Measurements from ENCODE around the gene GPR68.

DNA sequence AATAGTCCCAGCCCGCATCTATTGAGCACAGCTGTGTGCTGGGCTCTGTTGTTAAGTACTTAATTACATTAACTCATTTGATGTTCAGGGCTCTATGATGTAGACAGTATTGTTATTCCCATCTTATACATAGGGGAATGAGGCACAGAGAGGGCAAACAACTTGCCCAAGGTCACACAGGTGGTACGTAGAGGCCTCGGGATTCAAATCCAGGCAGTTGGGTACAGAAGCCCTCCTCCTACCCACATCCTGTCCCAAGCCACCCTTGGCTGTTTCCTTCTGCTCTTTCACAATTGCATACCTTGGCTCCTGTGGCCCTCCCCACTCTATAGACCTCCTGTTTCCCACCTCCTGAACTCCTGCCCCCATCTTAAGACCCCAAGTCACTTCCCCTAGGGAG, 10.0 kb upstream of the GPR68 start:
- TF ChIP-seq, protein P1, sequence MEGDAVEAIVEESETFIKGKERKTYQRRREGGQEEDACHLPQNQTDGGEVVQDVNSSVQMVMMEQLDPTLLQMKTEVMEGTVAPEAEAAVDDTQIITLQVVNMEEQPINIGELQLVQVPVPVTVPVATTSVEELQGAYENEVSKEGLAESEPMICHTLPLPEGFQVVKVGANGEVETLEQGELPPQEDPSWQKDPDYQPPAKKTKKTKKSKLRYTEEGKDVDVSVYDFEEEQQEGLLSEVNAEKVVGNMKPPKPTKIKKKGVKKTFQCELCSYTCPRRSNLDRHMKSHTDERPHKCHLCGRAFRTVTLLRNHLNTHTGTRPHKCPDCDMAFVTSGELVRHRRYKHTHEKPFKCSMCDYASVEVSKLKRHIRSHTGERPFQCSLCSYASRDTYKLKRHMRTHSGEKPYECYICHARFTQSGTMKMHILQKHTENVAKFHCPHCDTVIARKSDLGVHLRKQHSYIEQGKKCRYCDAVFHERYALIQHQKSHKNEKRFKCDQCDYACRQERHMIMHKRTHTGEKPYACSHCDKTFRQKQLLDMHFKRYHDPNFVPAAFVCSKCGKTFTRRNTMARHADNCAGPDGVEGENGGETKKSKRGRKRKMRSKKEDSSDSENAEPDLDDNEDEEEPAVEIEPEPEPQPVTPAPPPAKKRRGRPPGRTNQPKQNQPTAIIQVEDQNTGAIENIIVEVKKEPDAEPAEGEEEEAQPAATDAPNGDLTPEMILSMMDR (IDR thresholded peaks at IDR 0.05; ENCODE audit: poor library complexity) = no peak
- TF ChIP-seq EZH2 (IDR thresholded peaks at IDR 0.05; ENCODE audit: borderline replicate concordance) (no peak), EZH2phosphoT487 (IDR thresholded peaks at IDR 0.05; ENCODE audit: low read depth, severe bottlenecking, unreplicated experiment) (no peak)
